Femur (tissue), 1 donor: ENCODE measurements around the gene FABP3.
"Not testable (repeated sequence)": the region's sequence is repeated elsewhere in the genome, so short reads cannot be mapped to it uniquely, and the experiment has no call there.

ENCODE experiments used
- DNase-seq: peaks from one replicate; pipeline ENCODE4 v3.0.0-alpha.2; 2017

Gene FABP3

GRCh38 chr1:31397360-31398095 is 24.7 kb upstream of the FABP3 start:
- DNase-seq = no peak

DNA sequence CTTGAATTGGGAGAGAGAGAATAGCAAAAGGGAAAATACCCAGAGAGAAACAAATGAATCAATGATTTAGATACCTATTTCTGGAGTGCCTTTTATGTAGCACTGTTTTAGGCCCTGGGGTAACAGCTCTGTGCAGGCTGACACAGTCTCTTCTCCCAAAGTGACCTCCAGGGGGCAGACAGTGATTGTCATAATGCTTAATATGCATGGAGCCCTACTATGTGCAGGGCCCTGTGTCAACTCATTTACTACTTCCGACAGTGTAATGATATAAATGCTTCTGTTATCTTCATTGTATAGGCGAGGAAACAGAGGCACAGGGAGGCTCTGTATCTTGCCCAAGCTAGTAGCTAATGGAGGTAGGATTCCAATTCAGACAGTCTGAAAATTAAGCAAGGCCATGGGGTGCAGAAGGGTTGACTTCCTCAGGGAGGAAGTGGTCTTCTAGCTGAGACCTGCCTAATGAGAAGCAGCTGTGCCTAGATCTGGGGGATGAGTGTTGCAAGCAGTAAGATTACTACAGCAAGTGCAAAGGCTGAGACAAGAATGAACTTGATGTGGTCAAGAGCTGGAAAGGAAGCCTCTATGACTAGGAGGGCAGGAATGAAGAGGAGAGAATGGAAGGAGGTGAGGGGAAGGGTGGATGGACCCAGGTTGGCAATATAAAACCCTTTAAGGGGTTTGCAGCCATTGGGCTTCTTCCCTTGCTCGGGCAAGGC is 23.9 kb upstream of the FABP3 start:
- DNase-seq = no peak

- peak; percentile 88 for DNase-seq
These were observed 21.8 kb upstream of the FABP3 start for GRCh38 chr1:31394584-31395193.

DNA sequence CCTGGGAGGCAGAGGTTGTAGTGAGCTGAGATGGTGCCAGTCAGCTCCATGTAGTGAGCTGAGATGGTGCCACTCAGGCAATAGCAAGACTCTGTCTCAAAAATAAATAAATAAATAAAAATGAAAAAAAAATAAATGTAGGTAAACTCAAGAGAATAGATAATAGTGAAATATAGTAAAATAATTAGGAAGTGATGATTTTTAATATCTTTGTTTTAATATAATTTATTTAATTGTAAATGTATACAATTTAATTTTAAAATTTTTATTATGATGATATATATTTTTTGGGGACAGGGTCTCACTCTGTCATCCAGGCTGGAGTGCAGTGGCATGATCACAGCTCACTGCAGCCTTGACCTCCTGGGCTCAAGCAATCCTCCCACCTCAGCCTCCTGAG is 20.6 kb upstream of the FABP3 start:
- no peak for DNase-seq

GRCh38 chr1:31390071-31390470 is 17.2 kb upstream of the FABP3 start:
- DNase-seq = no peak

- no peak for DNase-seq
These were observed 16.7 kb upstream of the FABP3 start for GRCh38 chr1:31389616-31390015.

DNA sequence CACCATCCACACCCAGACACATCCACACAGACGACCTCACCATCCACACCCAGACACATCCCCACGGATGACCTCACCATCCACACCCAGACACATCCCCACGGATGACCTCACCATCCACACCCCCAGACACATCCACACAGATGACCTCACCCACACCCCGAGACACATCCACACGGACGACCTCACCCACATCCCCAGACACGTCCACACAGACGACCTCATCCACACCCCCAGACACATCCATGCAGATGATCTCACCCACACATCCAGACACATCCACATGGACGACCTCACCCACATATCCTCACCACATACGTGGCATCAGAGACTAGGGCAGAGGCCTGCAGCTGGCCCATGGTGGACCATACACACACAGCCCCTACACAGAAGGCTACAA is 14.7 kb upstream of the FABP3 start:
- no peak for DNase-seq

- not testable (repeated sequence) for DNase-seq
These were observed 13.8 kb upstream of the FABP3 start for GRCh38 chr1:31386576-31387243.

GRCh38 chr1:31383967-31384366 is 11.1 kb upstream of the FABP3 start:
- DNase-seq = no peak

- no peak for DNase-seq
These were observed 9.6 kb upstream of the FABP3 start for GRCh38 chr1:31382379-31382989.

DNA sequence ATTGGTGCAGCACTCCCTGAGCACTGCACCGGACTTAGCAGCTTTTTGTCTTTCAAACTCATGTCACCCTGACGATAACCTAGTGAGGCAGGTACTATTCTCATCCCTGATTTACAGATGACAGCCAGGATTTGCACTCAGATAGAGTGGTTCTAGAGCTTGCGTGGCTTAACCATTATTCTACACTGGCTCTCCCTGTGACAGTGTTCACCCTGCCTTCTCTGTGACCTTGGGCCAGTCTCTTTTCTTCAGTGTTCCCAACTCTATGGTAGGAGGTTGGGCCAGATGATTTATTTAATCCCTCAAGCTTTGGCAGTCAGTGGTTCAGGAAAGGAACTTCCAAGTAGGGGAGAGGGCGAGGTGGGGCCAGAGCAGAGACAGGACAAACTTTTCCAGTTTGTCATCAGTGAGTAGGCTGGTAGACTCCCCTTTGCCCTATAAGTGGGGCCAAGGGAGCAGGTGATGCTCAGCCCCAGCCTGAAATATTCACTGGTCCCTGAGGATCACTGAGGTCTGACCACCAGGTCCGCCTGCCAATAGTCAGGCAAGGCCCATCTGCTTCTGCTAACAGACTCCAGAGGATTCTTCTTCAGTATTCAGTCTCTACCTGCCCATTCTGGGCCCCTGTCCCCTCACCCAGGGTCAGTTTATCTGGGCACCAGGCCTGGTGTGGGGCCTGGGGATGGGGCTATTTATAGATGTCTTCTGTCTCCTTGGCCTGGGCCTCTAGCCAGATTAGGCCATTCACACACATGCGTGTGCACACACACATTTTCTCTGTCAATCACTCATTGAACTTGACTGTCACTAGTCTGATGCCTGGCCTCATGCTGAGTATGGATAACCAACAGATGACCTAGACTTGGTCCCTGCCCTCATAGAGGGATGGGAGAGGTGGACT is 8.8 kb upstream of the FABP3 start:
- no peak for DNase-seq

DNA sequence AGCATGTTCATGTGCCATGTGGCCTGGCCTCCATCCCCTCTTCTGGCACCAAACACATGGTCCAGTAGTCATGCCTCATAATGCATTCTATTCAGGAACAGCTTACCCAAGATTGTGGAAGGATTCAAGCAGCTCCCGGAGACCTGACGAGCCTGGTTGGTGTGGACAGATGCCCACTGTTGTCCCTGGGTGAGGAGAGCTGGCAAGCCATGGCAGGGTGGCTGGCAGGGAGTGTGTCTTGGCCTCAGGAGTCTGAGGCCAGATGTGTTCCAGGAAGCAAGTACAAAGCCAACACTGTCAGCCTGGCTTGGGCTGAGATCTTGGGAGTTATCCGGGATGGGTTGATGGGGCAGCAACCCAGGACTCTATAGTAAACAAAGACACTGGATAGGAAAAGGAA is 7.3 kb upstream of the FABP3 start:
- peak; percentile 38 for DNase-seq

- no peak for DNase-seq
These were observed 5.1 kb upstream of the FABP3 start for GRCh38 chr1:31378001-31378400.

- no peak for DNase-seq
These were observed 4.5 kb upstream of the FABP3 start for GRCh38 chr1:31377364-31377863.

GRCh38 chr1:31376375-31377134 is 3.7 kb upstream of the FABP3 start:
- peak; percentile 92 for DNase-seq

DNA sequence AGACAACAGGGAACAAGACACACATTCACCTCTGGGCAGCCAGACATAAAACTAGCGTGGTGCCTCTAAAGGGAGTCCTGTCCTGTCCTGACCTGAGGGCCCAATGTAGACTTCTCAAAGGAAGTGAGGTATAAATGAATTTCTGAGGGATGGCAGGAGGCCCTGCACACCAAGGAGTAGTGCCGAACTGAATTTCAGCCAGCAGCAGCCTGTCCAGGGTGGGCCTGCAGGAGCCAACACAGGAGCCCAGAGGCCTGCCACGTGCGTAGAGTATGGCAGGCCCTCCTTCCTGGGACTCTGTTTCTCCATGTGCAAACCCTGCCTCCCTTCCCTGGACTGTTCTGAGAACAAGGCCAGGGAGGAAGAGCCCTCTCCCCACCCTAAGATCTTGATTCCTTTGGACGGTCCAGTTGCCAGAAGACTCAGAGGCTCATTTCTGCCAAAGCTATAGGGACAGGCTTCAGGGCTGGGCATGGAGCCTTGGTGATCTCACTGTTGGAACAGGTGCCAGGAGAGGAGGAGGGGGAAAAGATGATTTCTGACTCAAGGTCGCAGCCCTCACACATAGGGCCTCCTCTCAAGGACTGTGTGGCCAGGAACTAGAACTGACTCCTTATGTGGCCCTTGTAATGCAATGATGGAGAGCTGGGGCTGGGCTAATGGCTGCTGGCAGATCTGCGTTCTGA is 1.8 kb upstream of the FABP3 start:
- DNase-seq = peak; percentile 90

GRCh38 chr1:31373897-31374486 is 1.1 kb upstream of the FABP3 start:
- no peak for DNase-seq

- no peak for DNase-seq
These were observed 173 bp downstream of the FABP3 start for GRCh38 chr1:31372751-31373055.

DNA sequence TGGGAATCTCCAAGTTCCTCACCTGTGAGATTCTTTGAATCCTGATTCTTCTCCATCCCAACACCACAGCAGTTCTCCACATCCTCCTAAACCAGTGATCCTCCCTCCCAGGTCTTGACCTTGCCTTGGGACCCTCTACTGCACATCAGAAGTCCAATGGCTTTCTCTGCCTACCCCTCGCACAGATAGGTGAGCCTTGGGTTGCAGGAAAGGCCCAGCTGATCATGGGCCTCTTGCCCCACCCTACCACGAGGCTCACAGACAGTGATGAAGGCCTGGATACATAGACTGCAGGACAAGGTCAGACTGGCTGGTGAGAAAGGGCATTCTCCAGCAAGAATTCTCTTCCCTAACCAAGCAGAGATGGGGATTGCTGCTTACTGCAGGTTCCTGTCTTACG is 825 bp downstream of the FABP3 start:
- no peak for DNase-seq
